MM.1S (cell line): ENCODE results near the gene DNAJC5.

Source experiments
- DNase-seq: peaks from one replicate; pipeline ENCODE4 v3.0.0-alpha.2; 2015
- H2AFZ ChIP-seq: fragments of 300-600 bp; sonication (generic); 2 replicates; pipeline ENCODE4 v1.6.0; 2016; ENCODE audit warnings: antibody characterized with exemption, low read length
- H3F3A ChIP-seq: fragments of 300-600 bp; sonication (generic); 2 replicates; pipeline ENCODE4 v1.6.1; 2016; ENCODE audit warnings: mild to moderate bottlenecking, antibody characterized with exemption, low read length, moderate library complexity, mixed read lengths; ENCODE audit not compliant: insufficient read depth
- H3K27ac ChIP-seq: fragments of 300-600 bp; sonication (generic); 2 replicates; pipeline ENCODE4 v1.5.1; 2016; ENCODE audit warnings: mild to moderate bottlenecking, low read length
- H3K27me3 ChIP-seq: fragments of 300-600 bp; sonication (generic); replicated peaks from 2 replicates; pipeline ENCODE4 v1.6.0; 2016; ENCODE audit warnings: low read length; ENCODE audit not compliant: insufficient read depth
- H3K36me3 ChIP-seq: fragments of 300-600 bp; sonication (generic); replicated peaks from 2 replicates; pipeline ENCODE4 v1.6.1; 2016; ENCODE audit warnings: mild to moderate bottlenecking, low read length, mixed read lengths; ENCODE audit not compliant: insufficient read depth
- H3K4me1 ChIP-seq: fragments of 300-600 bp; sonication (generic); 2 replicates; pipeline ENCODE4 v1.6.1; 2016; ENCODE audit warnings: low read length, mixed read lengths
- H3K4me2 ChIP-seq: fragments of 300-600 bp; sonication (generic); 2 replicates; pipeline ENCODE4 v1.6.0; 2016; ENCODE audit warnings: low read depth, low read length
- H3K4me3 ChIP-seq: fragments of 300-600 bp; sonication (generic); 2 replicates; pipeline ENCODE4 v1.5.1; 2016; ENCODE audit warnings: low read length, mixed read lengths
- H3K79me2 ChIP-seq: fragments of 300-600 bp; sonication (generic); 2 replicates; pipeline ENCODE4 v1.6.1; 2016; ENCODE audit warnings: mixed run types, low read length, mixed read lengths
- H3K9ac ChIP-seq: fragments of 300-600 bp; sonication (generic); 2 replicates; pipeline ENCODE4 v1.6.1; 2016; ENCODE audit warnings: low read length, mixed read lengths
- H3K9me2 ChIP-seq: fragments of 300-600 bp; sonication (generic); replicated peaks from 2 replicates; pipeline ENCODE4 v1.6.1; 2016; ENCODE audit warnings: mild to moderate bottlenecking, low read length, mixed read lengths; ENCODE audit not compliant: insufficient read depth
- H3K9me3 ChIP-seq: fragments of 300-600 bp; sonication (generic); replicated peaks from 2 replicates; pipeline ENCODE4 v1.6.1; 2016; ENCODE audit warnings: mild to moderate bottlenecking, low read length, mixed read lengths; ENCODE audit not compliant: insufficient read depth
- H4K20me1 ChIP-seq: fragments of 300-600 bp; sonication (generic); 2 replicates; pipeline ENCODE4 v1.6.1; 2016; ENCODE audit warnings: mild to moderate bottlenecking, low read length, moderate library complexity, mixed read lengths; ENCODE audit not compliant: insufficient read depth
- EZH2 ChIP-seq: fragments of 300-600 bp; sonication (generic); optimal IDR thresholded peaks from 2 replicates; pipeline ENCODE3; 2017; ENCODE audit warnings: low read depth, mild to moderate bottlenecking, antibody characterized with exemption, low read length, mixed read lengths
- EZH2phosphoT487 ChIP-seq: fragments of 300-600 bp; sonication (generic); IDR thresholded peaks from 2 replicates; pipeline ENCODE4 v1.6.1; 2018; ENCODE audit warnings: antibody characterized with exemption, low read length
- TF ChIP-seq, protein P1 (sequence below): fragments of 300-600 bp; sonication (generic); IDR thresholded peaks from 2 replicates; pipeline ENCODE4 v1.5.1; 2016; ENCODE audit warnings: antibody characterized with exemption, low read length, mixed read lengths

The DNAJC5 gene

DNA sequence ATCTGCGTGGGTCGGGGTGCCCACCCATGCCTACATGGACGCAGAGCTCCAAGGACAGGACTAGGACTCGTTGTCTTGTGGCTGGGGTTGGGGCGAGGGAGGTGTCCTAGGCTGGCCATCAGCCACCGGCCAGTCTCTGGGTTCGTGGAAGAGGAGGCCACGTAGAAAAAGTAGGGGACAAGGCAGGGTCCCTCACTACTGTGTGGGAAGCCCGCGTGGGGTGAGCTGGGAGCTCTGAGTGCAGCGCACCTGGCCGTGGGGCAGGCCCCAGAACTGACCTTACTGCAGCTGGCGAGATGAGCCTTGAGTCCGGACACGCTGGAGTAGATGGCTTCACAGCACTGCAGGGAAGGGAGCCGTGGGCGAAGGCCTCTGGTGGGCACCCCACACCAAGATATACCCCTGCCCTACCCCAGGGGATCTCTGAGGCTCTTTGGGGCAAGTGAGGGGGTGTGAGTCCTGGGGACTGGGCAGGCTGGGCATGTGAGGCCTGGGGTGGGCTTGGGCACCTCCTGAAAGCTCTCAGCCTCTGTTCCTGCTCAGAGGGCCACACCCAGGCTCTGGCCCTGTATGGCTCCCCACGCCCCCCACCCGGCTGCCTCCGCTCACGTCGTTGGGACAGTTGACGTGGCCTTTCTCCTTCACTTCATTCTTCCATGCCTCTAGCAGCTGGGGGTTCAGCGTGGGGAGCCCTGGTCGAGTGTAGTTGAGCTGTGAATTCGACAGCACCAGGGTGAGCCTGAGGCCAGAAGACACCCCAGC lies 66.9 kb downstream of the DNAJC5 start:
- Histone ChIP-seq H3K27ac (no peak overlapping the region), H3K27me3 (no peaks in the 10 kb centered on the region), H3K9ac (no peak overlapping the region), H3K36me3 (no peaks in the 10 kb centered on the region), H3K9me2 (no peaks in the 10 kb centered on the region), H2AFZ (no peak overlapping the region), H3K4me3 (no peak overlapping the region), H4K20me1 (no peaks in the 10 kb centered on the region), H3K9me3 (no peaks in the 10 kb centered on the region), H3F3A (peaks cover 8% of the 10 kb centered on the region), H3K79me2 (no peaks in the 10 kb centered on the region), H3K4me2 (no peak overlapping the region), H3K4me1 (peaks cover 11% of the 10 kb centered on the region; the same call in 1 of the 2 replicates)
- TF ChIP-seq EZH2, result no peak
- TF ChIP-seq, protein P1, sequence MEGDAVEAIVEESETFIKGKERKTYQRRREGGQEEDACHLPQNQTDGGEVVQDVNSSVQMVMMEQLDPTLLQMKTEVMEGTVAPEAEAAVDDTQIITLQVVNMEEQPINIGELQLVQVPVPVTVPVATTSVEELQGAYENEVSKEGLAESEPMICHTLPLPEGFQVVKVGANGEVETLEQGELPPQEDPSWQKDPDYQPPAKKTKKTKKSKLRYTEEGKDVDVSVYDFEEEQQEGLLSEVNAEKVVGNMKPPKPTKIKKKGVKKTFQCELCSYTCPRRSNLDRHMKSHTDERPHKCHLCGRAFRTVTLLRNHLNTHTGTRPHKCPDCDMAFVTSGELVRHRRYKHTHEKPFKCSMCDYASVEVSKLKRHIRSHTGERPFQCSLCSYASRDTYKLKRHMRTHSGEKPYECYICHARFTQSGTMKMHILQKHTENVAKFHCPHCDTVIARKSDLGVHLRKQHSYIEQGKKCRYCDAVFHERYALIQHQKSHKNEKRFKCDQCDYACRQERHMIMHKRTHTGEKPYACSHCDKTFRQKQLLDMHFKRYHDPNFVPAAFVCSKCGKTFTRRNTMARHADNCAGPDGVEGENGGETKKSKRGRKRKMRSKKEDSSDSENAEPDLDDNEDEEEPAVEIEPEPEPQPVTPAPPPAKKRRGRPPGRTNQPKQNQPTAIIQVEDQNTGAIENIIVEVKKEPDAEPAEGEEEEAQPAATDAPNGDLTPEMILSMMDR, result no peak
- TF ChIP-seq EZH2phosphoT487, result no peak
- DNase-seq, result no peak

- H3K79me2 ChIP-seq, result no peaks in the 10 kb centered on the region
- H3K9me2 ChIP-seq, result no peaks in the 10 kb centered on the region
- no peak overlapping the region for H3K9ac ChIP-seq
- H3K4me2 ChIP-seq, result no peak overlapping the region
- no peak for DNase-seq
- H3K27ac ChIP-seq, result no peak overlapping the region
- TF ChIP-seq EZH2 (no peak), EZH2phosphoT487 (no peak)
- TF ChIP-seq, protein P1, result no peak
- no peaks in the 10 kb centered on the region for H4K20me1 ChIP-seq
- H3K36me3 ChIP-seq, result no peaks in the 10 kb centered on the region
- no peaks in the 10 kb centered on the region for H3K27me3 ChIP-seq
- no peak overlapping the region for H2AFZ ChIP-seq
- no peaks in the 10 kb centered on the region for H3F3A ChIP-seq
- no peak overlapping the region for H3K4me3 ChIP-seq
- H3K9me3 ChIP-seq, result no peaks in the 10 kb centered on the region
- peaks cover 5% of the 10 kb centered on the region; the same call in 1 of the 2 replicates for H3K4me1 ChIP-seq
These were observed 67.8 kb downstream of the DNAJC5 start for GRCh38 chr20:63962426-63963347.

DNA sequence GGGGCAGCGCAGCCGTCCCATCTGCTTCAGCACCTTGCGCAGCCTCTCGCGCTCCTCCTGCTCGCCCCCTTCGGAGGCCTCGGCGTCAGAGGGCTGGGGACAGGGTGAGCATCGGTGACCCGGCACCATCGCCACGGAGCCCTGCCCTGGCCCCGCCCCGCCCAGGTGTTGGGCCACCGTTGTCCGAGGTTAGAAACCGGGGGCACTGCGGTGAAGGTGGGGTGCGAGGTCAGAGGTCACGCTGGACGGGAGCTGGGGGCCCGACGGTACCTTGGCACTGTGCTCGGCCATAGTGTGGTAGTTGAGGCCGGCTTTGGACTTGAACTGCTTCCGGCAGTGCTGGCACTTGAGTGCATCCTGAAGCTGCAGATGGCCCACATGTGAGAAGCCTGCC lies 68.4 kb downstream of the DNAJC5 start:
- H3K4me2 ChIP-seq, result no peak overlapping the region
- no peak for DNase-seq
- no peaks in the 10 kb centered on the region for H3K27me3 ChIP-seq
- TF ChIP-seq, protein P1, result no peak
- TF ChIP-seq EZH2, result no peak
- TF ChIP-seq EZH2phosphoT487, result no peak
- no peaks in the 10 kb centered on the region for H3F3A ChIP-seq
- H2AFZ ChIP-seq, result no peak overlapping the region
- H3K36me3 ChIP-seq, result no peaks in the 10 kb centered on the region
- no peaks in the 10 kb centered on the region for H3K9me2 ChIP-seq
- H3K4me1 ChIP-seq, result no peaks in the 10 kb centered on the region; the same call in 1 of the 2 replicates
- no peaks in the 10 kb centered on the region for H4K20me1 ChIP-seq
- no peaks in the 10 kb centered on the region for H3K79me2 ChIP-seq
- no peak overlapping the region for H3K4me3 ChIP-seq
- no peaks in the 10 kb centered on the region for H3K9me3 ChIP-seq
- H3K27ac ChIP-seq, result no peak overlapping the region
- no peak overlapping the region for H3K9ac ChIP-seq
